ENCODE data around the gene RIT2.
"Not testable (repeated sequence)": the region's sequence is repeated elsewhere in the genome, so short reads cannot be mapped to it uniquely, and the experiment has no call there.

The RIT2 gene

GRCh38 chr18:42822711-42823110 is 292.8 kb downstream of the RIT2 start:
- DNase-seq = no peak

GRCh38 chr18:42821492-42821891 is 294.0 kb downstream of the RIT2 start:
- no peak for DNase-seq

GRCh38 chr18:42814618-42815017 is 300.9 kb downstream of the RIT2 start:
- DNase-seq = no peak

GRCh38 chr18:42814184-42814583 is 301.3 kb downstream of the RIT2 start:
- no peak for DNase-seq

- no peak for DNase-seq
These were observed 301.9 kb downstream of the RIT2 start for GRCh38 chr18:42813570-42813969.

GRCh38 chr18:42807887-42808286 is 307.6 kb downstream of the RIT2 start:
- DNase-seq = no peak

- no peak for DNase-seq
These were observed 313.8 kb downstream of the RIT2 start for GRCh38 chr18:42801706-42802105.

- DNase-seq = no peak
These were observed 316.8 kb downstream of the RIT2 start for GRCh38 chr18:42798606-42799170.

- DNase-seq = not testable (repeated sequence)
These were observed 320.2 kb downstream of the RIT2 start for GRCh38 chr18:42795213-42795789.

- no peak for DNase-seq
These were observed 322.8 kb downstream of the RIT2 start for GRCh38 chr18:42792731-42793130.

GRCh38 chr18:42784632-42785031 is 330.9 kb downstream of the RIT2 start:
- DNase-seq = no peak

GRCh38 chr18:42782929-42783328 is 332.6 kb downstream of the RIT2 start:
- DNase-seq = no peak

- DNase-seq = no peak
These were observed 334.1 kb downstream of the RIT2 start for GRCh38 chr18:42781298-42781815.

GRCh38 chr18:42780171-42780570 is 335.3 kb downstream of the RIT2 start:
- no peak for DNase-seq

- no peak for DNase-seq
These were observed 336.9 kb downstream of the RIT2 start for GRCh38 chr18:42778445-42779042.

GRCh38 chr18:42778024-42778423 is 337.5 kb downstream of the RIT2 start:
- no peak for DNase-seq

GRCh38 chr18:42773870-42774269 is 341.6 kb downstream of the RIT2 start:
- no peak for DNase-seq

GRCh38 chr18:42771936-42772335 is 343.5 kb downstream of the RIT2 start:
- no peak for DNase-seq

GRCh38 chr18:42765302-42765701 is 350.2 kb downstream of the RIT2 start:
- DNase-seq = no peak

- no peak for DNase-seq
These were observed 355.2 kb downstream of the RIT2 start for GRCh38 chr18:42760290-42760689.

- DNase-seq = no peak
These were observed 356.6 kb downstream of the RIT2 start for GRCh38 chr18:42758852-42759251.

GRCh38 chr18:42756214-42756613 is 359.3 kb downstream of the RIT2 start:
- no peak for DNase-seq

GRCh38 chr18:42752916-42753315 is 362.6 kb downstream of the RIT2 start:
- DNase-seq = no peak

GRCh38 chr18:42746794-42747193 is 368.7 kb downstream of the RIT2 start:
- DNase-seq = no peak

GRCh38 chr18:42745931-42746330 is 369.6 kb downstream of the RIT2 start:
- DNase-seq = no peak
